NAMALWA (cell line): ENCODE measurements around the gene NCOA1.
A peak's percentile ranks its signal among the peaks of the same experiment; 100 is the strongest.
"Not testable (repeated sequence)": the region's sequence is repeated elsewhere in the genome, so short reads cannot be mapped to it uniquely, and the experiment has no call there.

Source experiments
- DNase-seq: peaks from one replicate; pipeline ENCODE4 v3.0.0-alpha.2; 2015; ENCODE audit warnings: low spot score

NCOA1 gene

GRCh38 chr2:24477229-24477628, 13.8 kb upstream of the NCOA1 start:
- DNase-seq: no peak

DNA sequence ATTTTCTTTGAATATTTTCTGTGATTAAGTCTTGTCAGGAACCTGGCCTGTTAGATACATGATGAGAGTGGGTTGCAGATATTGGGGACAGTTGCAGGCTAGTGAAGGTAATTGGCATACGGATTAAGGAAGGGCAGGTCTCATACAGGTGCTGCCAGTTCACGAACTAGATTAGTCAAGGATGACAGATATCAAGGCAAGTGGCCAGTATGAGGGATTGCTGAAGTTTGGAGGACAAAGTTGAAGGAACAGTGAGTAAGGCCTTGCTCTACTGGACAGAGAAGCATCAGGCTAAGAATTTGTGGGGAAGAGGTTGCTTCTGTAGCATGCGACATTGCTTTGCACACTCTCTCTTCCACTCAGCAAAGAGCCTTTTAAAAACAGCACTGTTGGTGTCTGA, 12.8 kb upstream of the NCOA1 start:
- no peak for DNase-seq

- no peak for DNase-seq
Measured at GRCh38 chr2:24480245-24480644, 10.8 kb upstream of the NCOA1 start.

DNA sequence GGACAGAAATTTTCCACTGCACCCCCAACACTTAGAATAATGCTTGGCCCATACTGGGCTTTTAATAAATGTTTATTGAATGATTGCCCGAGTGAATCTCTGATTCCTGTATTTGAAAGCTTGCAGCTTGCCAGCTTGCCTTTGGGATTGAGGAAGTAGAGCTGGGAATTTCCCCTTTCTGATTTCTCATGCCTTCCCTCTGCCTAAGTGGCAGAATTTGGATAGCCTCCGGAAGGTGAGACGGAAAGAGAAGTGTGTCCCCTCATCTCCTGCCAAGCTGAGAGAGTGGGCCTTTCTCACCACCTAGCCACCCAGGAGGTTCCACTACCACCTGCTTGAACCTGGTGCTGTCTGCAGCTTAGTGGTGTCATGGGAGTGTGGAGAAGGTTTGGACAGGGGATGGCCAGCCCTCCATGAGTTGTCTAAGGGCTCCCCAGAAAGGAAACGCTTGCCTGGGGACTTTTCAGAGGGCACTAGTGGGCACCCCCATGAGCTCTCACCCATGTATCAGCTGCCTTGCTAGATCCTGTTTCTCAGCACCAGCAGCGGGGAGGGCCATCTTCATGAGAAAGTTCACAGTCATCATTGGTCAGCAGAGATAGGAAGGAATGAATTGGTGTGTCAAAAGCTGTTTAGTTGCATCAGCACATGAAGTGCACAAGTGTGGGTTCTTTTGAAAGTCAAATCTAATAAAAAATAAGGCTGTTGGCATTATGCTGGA, 8.6 kb upstream of the NCOA1 start:
- DNase-seq: no peak

DNA sequence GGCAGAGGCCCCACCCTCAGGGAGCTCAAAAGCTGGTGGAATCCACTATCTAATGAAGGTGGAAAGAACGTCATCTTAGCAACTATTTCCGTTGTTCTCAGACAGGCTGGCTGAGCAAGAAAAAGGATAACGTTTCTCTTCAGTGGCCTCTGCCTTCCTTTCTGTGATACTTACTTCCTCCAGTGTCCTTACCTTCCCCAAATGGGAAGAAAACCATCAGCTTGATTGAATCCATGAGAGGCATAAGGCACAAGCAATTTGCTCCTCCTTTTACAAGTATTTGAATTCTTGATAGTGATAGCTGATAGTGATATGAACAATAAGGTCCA, 8.1 kb upstream of the NCOA1 start:
- no peak for DNase-seq

- DNase-seq: not testable (repeated sequence)
Measured at GRCh38 chr2:24484677-24485076, 6.4 kb upstream of the NCOA1 start.

- DNase-seq: no peak
Measured at GRCh38 chr2:24485197-24485596, 5.9 kb upstream of the NCOA1 start.

DNA sequence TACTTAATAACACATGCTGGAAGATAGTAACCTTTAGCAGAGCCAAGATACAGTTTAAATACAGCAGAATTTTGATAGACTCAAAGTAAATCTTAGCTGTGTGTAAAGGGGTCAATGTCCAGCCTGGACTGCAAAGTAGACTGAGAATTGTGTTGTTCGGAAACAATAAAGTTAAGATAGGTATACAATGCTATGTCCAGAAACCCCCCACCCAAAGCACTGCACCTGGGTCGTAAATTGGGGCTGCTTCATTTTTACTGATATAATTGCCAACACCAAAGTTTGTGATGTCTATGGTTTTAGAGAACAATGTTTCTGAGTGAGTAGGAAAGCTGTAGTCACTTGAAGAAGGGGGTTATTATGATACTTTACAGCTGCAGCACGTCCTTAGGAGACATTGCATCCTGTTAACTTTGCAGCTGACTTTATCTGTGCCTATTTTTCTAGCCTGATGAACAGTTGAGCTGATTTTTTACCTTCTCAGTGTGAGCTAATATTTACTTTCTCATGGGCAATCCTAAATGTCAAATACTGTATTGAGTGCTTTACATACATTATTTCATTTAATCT, 4.3 kb upstream of the NCOA1 start:
- no peak for DNase-seq

DNA sequence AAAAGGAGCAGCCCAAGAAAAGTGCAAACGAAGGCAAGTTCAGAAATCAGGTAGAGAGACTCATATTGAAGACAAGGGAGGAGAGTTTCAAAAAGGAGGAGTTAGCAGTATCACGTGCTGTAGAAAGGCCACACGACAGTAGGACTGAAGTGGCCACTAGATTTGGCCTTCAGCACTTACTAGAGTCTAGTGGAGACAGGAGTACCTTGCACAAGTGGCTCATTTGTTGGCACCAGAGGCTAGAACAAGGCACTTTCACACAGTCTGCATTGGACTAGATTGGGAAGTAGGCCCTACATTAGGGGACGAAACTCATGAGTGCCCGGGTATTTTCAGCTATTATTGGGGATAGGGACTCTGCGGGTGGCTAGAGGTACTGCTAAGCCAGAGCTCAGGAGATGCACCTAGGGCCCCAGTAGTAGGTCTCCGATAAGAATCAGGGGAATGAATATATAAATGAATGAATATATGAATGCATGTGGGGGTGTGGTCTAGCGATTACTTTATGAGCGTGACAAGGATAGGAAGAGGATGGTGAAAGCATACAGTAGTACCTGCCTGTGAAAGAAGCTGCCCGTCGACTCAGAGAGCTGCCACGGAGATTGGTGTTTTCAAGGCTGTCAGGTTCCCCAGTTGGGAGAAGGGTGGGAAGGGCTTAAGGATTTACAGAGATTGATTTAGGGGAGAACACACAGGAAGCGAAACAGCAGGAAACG, 1.4 kb upstream of the NCOA1 start:
- peak; percentile 14 for DNase-seq

DNA sequence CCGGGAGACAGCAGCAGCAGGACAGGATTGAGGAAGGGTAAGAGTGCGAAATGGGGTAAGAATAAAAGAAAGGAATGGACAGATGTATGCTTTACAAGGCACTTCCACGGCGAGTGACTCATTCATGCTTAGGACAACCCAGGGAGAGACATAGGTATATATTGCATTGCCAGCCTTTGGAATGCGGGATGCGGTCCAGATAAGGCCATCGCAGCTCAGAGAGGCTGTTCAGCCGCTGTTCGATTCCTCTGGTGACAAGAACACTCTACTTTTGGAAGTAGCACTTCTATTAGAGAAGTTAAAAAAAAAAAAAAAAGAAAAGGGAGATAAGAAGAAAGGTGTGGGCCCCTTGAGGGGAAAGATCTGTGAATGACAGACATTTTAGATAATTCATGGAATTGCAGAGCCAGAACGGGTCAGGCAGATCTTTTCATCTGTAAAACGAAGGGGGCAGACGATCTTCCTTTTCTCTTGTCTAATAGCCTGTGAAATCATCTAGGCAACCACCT, 819 bp upstream of the NCOA1 start:
- peak; percentile 13 for DNase-seq

DNA sequence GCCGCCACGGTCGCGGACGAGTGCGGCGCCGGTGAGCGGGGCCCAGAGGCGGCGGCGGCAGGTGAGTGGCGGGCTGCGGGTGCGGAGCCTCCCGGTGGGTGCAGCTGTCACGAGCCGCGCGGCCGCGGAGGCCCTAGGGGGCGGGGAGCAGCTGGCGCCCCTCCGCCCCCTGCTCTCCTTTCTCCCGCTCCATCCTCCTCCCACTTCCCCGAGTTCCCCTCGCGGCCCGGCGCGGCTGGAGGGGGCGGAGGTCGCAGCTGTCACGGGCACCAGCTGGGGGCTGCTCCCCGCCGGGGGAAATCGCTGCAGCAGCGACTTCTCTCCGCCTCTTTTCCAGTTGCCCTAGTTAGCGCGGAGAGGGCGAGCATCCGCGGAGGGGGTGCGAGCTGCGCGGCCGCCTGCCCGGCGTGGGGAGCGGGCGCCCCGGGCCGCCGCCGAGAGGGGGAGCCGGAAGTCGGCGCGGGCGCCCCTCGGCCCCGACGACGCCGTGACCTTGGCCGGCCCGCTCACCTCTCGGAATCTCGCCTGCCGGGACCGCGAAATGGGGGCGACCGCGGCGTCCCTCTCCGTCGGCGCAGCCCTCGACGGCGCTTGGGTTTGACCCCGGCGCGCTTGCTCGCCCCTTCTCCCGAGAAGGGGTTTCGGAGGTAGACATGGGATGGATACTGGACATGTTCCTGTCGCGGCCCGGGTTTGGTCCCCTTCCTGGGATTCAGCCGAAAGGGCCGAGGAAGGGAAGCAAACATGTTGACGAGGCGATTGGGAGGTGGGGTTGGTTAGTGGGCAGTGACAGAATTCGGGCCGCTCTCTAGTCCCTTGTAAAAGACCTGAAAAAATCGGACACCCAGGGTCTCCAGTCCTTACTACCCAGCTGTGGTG, 727 bp downstream of the NCOA1 start:
- peak; percentile 52 for DNase-seq

- DNase-seq: peak; percentile 26
Measured at GRCh38 chr2:24492421-24493279, 1.6 kb downstream of the NCOA1 start.

- DNase-seq: no peak
Measured at GRCh38 chr2:24493713-24494112, 2.7 kb downstream of the NCOA1 start.

- DNase-seq: no peak
Measured at GRCh38 chr2:24494410-24494809, 3.4 kb downstream of the NCOA1 start.

GRCh38 chr2:24495451-24495850, 4.4 kb downstream of the NCOA1 start:
- DNase-seq: no peak

GRCh38 chr2:24496959-24497358, 5.9 kb downstream of the NCOA1 start:
- no peak for DNase-seq

GRCh38 chr2:24497685-24498084, 6.6 kb downstream of the NCOA1 start:
- DNase-seq: no peak

GRCh38 chr2:24498121-24498520, 7.1 kb downstream of the NCOA1 start:
- DNase-seq: no peak

GRCh38 chr2:24501813-24502212, 10.8 kb downstream of the NCOA1 start:
- DNase-seq: no peak

DNA sequence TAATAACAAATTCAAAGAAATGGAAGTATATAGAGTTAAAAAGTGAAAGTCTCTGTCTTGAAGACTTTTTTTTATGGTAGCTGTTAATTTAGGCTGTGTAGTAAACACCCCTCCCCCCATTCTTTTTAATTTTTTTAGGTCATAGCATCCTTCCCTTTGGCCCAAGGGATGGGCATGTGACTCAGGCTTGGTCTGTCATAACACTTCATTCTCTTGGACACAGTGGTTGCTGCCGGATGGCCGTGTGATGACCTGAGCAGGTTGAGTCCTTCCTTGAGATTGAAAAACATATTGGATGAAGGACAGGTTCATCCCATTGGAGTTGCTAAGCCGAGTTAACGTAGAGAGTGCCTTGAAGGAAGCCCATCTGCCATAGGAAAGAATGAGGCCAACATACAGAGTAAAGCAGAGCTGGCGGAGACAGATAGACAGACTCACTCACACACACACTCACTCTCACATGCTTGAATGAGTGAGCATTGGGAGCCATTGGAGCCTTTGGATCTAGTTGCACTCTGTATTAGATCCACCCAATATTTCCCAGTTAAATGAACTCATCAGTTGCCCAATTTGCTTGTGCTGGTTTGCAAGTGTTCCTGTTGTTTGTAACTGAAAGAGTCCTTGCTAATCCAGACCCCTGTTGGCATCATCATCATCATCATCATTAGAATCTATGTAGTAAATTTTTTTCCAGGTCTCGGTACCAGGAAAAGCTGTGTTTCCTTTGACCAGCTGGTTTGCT, 14.7 kb downstream of the NCOA1 start:
- DNase-seq: no peak

- no peak for DNase-seq
Measured at GRCh38 chr2:24507549-24507948, 16.5 kb downstream of the NCOA1 start.
